ENCODE results near the gene SPG7.

DNA sequence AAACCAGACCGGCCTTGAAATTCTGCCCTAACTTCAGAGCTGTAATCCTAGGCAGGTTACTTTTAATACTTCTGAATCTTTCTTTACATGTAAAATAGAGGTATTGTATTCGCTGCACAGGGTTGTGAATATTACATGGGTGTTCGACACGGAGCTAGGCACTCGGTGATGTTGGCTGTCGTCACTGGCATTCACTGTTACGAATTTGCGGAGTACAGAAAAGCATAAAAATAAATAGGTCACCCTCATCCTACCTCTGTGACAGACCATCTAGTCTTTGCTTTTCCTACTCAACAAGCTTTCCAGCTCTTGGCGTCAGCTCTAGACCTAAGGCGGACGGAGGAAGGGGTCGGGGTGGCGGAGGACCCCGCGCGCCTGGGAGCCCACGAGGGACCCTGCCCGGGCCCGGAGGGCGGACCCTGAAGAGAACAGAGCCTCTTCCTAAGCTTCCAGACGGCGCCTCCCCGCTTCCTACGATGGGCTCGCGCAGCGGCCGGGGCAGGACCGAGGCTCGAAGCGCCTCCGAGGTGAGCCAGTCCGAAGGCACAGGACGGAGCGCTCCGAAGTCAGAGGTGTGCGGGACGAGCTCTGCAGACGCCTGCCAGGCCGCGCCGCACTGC, 879 bp upstream of the SPG7 start:
- TF ChIP-seq, protein P1, sequence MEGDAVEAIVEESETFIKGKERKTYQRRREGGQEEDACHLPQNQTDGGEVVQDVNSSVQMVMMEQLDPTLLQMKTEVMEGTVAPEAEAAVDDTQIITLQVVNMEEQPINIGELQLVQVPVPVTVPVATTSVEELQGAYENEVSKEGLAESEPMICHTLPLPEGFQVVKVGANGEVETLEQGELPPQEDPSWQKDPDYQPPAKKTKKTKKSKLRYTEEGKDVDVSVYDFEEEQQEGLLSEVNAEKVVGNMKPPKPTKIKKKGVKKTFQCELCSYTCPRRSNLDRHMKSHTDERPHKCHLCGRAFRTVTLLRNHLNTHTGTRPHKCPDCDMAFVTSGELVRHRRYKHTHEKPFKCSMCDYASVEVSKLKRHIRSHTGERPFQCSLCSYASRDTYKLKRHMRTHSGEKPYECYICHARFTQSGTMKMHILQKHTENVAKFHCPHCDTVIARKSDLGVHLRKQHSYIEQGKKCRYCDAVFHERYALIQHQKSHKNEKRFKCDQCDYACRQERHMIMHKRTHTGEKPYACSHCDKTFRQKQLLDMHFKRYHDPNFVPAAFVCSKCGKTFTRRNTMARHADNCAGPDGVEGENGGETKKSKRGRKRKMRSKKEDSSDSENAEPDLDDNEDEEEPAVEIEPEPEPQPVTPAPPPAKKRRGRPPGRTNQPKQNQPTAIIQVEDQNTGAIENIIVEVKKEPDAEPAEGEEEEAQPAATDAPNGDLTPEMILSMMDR (conservative IDR thresholded peaks at IDR 0.05 in 1 of 2, IDR thresholded peaks at IDR 0.05 in 1 of 2; ENCODE audit: extremely low read depth in 1 of 2, insufficient read depth in 1 of 2, low read depth in 1 of 2, low read length in 2 of 2): no peak
- no peak for TF ChIP-seq EZH2 (IDR thresholded peaks at IDR 0.05; ENCODE audit: borderline replicate concordance, low read length)

All from mammary epithelial cell (primary cell).